Measurements from ENCODE around the gene UGT8. TPM values are rescaled to one million over a fixed set of nuclear protein-coding genes. Genes with fewer than 3 reads are reported as not detected.

UGT8 gene
- total RNA-seq, 1 experiment from 2014 or later, result 15.7 TPM

- no peaks in the 10 kb centered on the region for H3K9me3 ChIP-seq (ENCODE audit: control insufficient read depth, low read depth, low read length)
- H3K23me2 ChIP-seq (ENCODE audit: insufficient read length, low read depth, low read length, poor library complexity, severe bottlenecking), result no peaks in the 10 kb centered on the region
- no peaks in the 10 kb centered on the region for H3K36me3 Mint-ChIP-seq (ENCODE audit: insufficient read depth in 1 of 3, low read depth in 3 of 3)
- no peak overlapping the region for H2BK120ac ChIP-seq (ENCODE audit: low read depth, low read length, poor library complexity, severe bottlenecking)
- no peak overlapping the region for H2AK5ac ChIP-seq (ENCODE audit: insufficient read length, low read length)
- H3K9me3 Mint-ChIP-seq, result no peaks in the 10 kb centered on the region
- H2BK5ac ChIP-seq (ENCODE audit: insufficient read length, low read length), result no peak overlapping the region
- H3K79me2 ChIP-seq (ENCODE audit: insufficient read depth, low read length), result no peaks in the 10 kb centered on the region
- no peak overlapping the region for H4K8ac ChIP-seq (replicated peaks; ENCODE audit: insufficient read length, low read depth, low read length)
- no peaks in the 10 kb centered on the region for H3K27me3 Mint-ChIP-seq (ENCODE audit: low read depth)
- no peak overlapping the region for H3K14ac ChIP-seq (ENCODE audit: insufficient read depth, low read length)
- no peak overlapping the region for H4K5ac ChIP-seq (ENCODE audit: insufficient read length, low read depth, low read length)
- no peak overlapping the region for H3T11ph ChIP-seq (ENCODE audit: low read length)
- H3K27ac Mint-ChIP-seq, result no peak overlapping the region
- no peak overlapping the region for H3K4me2 ChIP-seq (ENCODE audit: insufficient read depth, insufficient read length, low read length)
- no peak overlapping the region for H2AFZ ChIP-seq (ENCODE audit: low read length)
- H4K91ac ChIP-seq (ENCODE audit: insufficient read length, low read depth, low read length), result no peak overlapping the region
- no peak overlapping the region for H2BK12ac ChIP-seq (ENCODE audit: insufficient read length, low read depth, low read length)
- H3K18ac ChIP-seq (ENCODE audit: insufficient read length, low read depth, low read length), result no peak overlapping the region
- H3K27me3 ChIP-seq (ENCODE audit: insufficient read depth, low read length), result no peaks in the 10 kb centered on the region
- DNase-seq, result no peak
- H2BK15ac ChIP-seq (ENCODE audit: low read depth, low read length), result no peak overlapping the region
- TF ChIP-seq, protein P1, sequence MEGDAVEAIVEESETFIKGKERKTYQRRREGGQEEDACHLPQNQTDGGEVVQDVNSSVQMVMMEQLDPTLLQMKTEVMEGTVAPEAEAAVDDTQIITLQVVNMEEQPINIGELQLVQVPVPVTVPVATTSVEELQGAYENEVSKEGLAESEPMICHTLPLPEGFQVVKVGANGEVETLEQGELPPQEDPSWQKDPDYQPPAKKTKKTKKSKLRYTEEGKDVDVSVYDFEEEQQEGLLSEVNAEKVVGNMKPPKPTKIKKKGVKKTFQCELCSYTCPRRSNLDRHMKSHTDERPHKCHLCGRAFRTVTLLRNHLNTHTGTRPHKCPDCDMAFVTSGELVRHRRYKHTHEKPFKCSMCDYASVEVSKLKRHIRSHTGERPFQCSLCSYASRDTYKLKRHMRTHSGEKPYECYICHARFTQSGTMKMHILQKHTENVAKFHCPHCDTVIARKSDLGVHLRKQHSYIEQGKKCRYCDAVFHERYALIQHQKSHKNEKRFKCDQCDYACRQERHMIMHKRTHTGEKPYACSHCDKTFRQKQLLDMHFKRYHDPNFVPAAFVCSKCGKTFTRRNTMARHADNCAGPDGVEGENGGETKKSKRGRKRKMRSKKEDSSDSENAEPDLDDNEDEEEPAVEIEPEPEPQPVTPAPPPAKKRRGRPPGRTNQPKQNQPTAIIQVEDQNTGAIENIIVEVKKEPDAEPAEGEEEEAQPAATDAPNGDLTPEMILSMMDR (conservative IDR thresholded peaks at IDR 0.05), result no peak
- no peak overlapping the region for H3K56ac ChIP-seq (ENCODE audit: insufficient read length, low read depth, low read length)
- no peak overlapping the region for H3K4me3 Mint-ChIP-seq
- no peak overlapping the region for H2BK20ac ChIP-seq (ENCODE audit: low read depth, low read length, poor library complexity, severe bottlenecking)
- no peaks in the 10 kb centered on the region for H3K79me1 ChIP-seq (ENCODE audit: insufficient read depth, low read depth, low read length, poor library complexity, severe bottlenecking)
- H3K23ac ChIP-seq (ENCODE audit: insufficient read length, low read depth, low read length), result no peak overlapping the region
- H3K4ac ChIP-seq (ENCODE audit: low read depth, low read length), result no peak overlapping the region
- no peaks in the 10 kb centered on the region for H4K20me1 ChIP-seq (ENCODE audit: control insufficient read depth, insufficient read depth, insufficient read length)
- H3K27ac ChIP-seq (ENCODE audit: insufficient read length, low read depth, low read length), result no peak overlapping the region
- H3K9ac ChIP-seq (ENCODE audit: extremely low read depth, insufficient read length, low read length), result no peak overlapping the region
- no peaks in the 10 kb centered on the region for H3K4me1 ChIP-seq (ENCODE audit: insufficient read depth, low read length)
- peaks cover 5 to 10% of the 10 kb centered on the region in 2 experiments for H3K4me1 Mint-ChIP-seq
Measured at GRCh38 chr4:114717432-114717831, 118.8 kb downstream of the UGT8 start.

Measured in H9 (cell line).